ENCODE results near the gene GDPD5.
A peak's percentile ranks its signal among the peaks of the same experiment; 100 is the strongest.

GDPD5 gene

DNA sequence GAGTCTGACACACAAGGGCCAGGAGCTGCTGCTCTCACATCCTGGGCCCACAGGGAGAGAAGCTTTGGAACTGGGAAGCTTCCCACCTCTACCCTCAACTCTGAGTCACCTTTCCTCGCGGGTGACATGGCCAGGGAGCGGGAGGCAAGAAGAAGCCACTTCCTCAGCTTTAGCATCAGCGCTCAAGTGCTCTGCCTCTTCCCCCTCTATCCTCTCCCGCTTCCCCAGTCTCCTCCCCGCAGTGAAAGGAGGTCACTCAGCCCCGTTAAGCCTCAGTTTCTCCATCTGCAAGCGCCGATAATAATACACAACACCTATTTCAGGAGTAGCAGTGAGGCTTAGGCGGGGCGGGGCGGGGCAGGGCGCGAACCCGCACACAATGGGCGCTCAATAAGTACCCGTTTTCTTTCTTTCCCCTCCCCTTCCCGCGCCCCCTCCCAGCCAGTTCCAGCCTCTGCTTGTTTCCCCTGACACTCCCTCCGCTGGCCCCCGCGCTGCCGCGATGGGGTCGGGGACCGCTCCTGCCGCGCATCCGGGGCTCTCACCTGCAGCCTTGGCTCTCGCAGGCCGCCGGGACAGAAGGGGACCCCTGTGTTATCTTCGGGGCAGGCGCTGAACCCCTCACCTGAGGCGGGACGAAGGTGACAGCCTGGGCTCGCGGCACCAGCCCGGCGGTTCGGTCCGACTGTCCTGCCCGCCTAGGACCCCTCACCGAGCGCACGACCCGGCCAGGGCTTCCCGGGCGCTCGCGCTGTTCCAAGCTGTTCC, 892 bp downstream of the GDPD5 start:
- Histone ChIP-seq H3K9me3 (ENCODE audit: control insufficient read depth, low read length) (no peaks in the 10 kb centered on the region), H3K27ac (ENCODE audit: low read length, poor library complexity, severe bottlenecking) (no peak overlapping the region), H3K14ac (ENCODE audit: low read length in 2 of 2) (peak overlapping the region in 1 of 2 experiments; percentile 71), H2BK12ac (ENCODE audit: low read length in 2 of 2) (peak overlapping the region in 1 of 2 experiments; percentile 6), H3K9ac (ENCODE audit: low read length) (peak overlapping the region; percentile 66), H3K4me2 (ENCODE audit: low read length, poor library complexity, severe bottlenecking) (peak overlapping the region; percentile 95), H2AFZ (ENCODE audit: low read depth, low read length) (peak overlapping the region; percentile 29), H3K79me1 (replicated peaks; ENCODE audit: low read length, poor library complexity, severe bottlenecking) (no peaks in the 10 kb centered on the region), H3K18ac (ENCODE audit: low read depth in 1 of 2, low read length in 2 of 2) (peak overlapping the region in 1 of 2 experiments; percentile 80), H2AK5ac (ENCODE audit: low read length, severe bottlenecking) (no peak overlapping the region), H3K4me3 (ENCODE audit: insufficient read depth in 1 of 2, low read depth in 1 of 2, low read length in 2 of 2) (peak overlapping the region; percentile 67 to 83), H4K8ac (ENCODE audit: low read length) (no peak overlapping the region), H2BK5ac (ENCODE audit: low read depth, low read length, poor library complexity, severe bottlenecking) (no peak overlapping the region), H3K4ac (ENCODE audit: low read depth in 1 of 2, low read length in 2 of 2) (no peak overlapping the region), H3K23ac (ENCODE audit: low read length in 2 of 2) (peak overlapping the region in 1 of 2 experiments; percentile 51), H3K36me3 (ENCODE audit: control insufficient read depth in 1 of 2, insufficient read depth in 2 of 2, low read depth in 1 of 2, low read length in 2 of 2) (no peaks in the 10 kb centered on the region), H2BK15ac (ENCODE audit: low read depth, poor library complexity, severe bottlenecking) (peak overlapping the region; percentile 17), H3K4me1 (ENCODE audit: control insufficient read depth, insufficient read depth, low read depth, low read length) (peaks cover 16% of the 10 kb centered on the region), H3K27me3 (ENCODE audit: control insufficient read depth in 1 of 2, insufficient read depth in 1 of 2, low read length in 2 of 2) (peaks cover 23 to 34% of the 10 kb centered on the region in 2 experiments), H4K91ac (ENCODE audit: low read length) (no peak overlapping the region), H2BK120ac (ENCODE audit: low read depth, low read length) (no peak overlapping the region)
- 2% methylated on average over 50 of the region's 51 CpGs for WGBS
- DNase-seq: no peak

DNA sequence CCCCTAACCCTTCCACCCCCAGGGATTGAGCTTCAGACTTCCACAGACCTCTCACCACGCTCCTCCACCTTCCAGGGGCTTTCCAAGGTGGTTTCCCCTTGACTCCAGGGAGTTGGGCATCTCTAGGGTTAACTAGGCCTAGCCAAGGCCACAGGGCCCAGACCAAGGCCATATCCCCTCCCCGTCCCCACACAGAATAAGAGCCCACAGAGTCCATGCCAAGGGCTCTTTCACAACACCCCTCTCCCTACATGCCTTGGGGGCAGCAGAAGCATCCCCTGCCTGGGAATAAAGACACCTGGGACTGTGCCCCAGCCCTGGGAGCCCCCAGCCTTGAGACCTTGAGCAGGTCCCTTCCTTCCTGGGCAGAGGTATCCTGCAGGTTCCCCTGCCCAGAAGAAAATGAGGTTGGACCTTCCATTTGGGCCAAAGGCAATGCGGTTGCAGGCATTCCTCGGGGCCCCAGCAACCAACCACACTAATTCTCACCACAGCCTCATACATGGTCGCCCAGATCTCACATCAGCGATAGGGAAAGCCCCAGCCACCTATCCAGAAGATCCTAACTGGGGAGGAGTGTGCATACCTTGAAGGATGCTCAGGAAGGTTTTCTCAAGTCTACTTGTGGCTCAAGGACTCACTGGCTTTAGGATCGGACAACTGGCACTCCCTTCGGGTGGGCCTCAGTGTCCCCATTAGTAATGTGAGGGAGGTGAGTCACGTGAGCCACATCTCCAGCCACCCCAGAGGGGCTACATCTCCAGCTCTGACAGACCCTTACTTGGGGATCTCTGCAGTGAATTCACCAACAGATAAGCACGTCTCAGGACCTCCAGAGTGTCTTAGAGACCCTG, 1.7 kb downstream of the GDPD5 start:
- Histone ChIP-seq H3K9ac (ENCODE audit: low read length) (no peak overlapping the region), H3K4me2 (ENCODE audit: low read length, poor library complexity, severe bottlenecking) (no peak overlapping the region), H4K91ac (ENCODE audit: low read length) (no peak overlapping the region), H2BK12ac (ENCODE audit: low read length in 2 of 2) (no peak overlapping the region), H3K4ac (ENCODE audit: low read depth in 1 of 2, low read length in 2 of 2) (no peak overlapping the region), H3K79me1 (replicated peaks; ENCODE audit: low read length, poor library complexity, severe bottlenecking) (no peaks in the 10 kb centered on the region), H3K27ac (ENCODE audit: low read length, poor library complexity, severe bottlenecking) (no peak overlapping the region), H3K23ac (ENCODE audit: low read length in 2 of 2) (no peak overlapping the region), H2BK15ac (ENCODE audit: low read depth, poor library complexity, severe bottlenecking) (no peak overlapping the region), H2BK120ac (ENCODE audit: low read depth, low read length) (no peak overlapping the region), H3K18ac (ENCODE audit: low read depth in 1 of 2, low read length in 2 of 2) (no peak overlapping the region), H2AFZ (ENCODE audit: low read depth, low read length) (no peak overlapping the region), H3K4me1 (ENCODE audit: control insufficient read depth, insufficient read depth, low read depth, low read length) (peaks cover 16% of the 10 kb centered on the region), H3K14ac (ENCODE audit: low read length in 2 of 2) (no peak overlapping the region), H2BK5ac (ENCODE audit: low read depth, low read length, poor library complexity, severe bottlenecking) (no peak overlapping the region), H3K4me3 (ENCODE audit: insufficient read depth in 1 of 2, low read depth in 1 of 2, low read length in 2 of 2) (peak overlapping the region in 1 of 2 experiments; percentile 83), H4K8ac (ENCODE audit: low read length) (no peak overlapping the region), H3K27me3 (ENCODE audit: control insufficient read depth in 1 of 2, insufficient read depth in 1 of 2, low read length in 2 of 2) (peaks cover 19 to 30% of the 10 kb centered on the region in 2 experiments), H3K36me3 (ENCODE audit: control insufficient read depth in 1 of 2, insufficient read depth in 2 of 2, low read depth in 1 of 2, low read length in 2 of 2) (no peaks in the 10 kb centered on the region), H3K9me3 (ENCODE audit: control insufficient read depth, low read length) (no peaks in the 10 kb centered on the region), H2AK5ac (ENCODE audit: low read length, severe bottlenecking) (no peak overlapping the region)
- 76% methylated on average over 6 of the region's 10 CpGs for WGBS
- DNase-seq: no peak

DNA sequence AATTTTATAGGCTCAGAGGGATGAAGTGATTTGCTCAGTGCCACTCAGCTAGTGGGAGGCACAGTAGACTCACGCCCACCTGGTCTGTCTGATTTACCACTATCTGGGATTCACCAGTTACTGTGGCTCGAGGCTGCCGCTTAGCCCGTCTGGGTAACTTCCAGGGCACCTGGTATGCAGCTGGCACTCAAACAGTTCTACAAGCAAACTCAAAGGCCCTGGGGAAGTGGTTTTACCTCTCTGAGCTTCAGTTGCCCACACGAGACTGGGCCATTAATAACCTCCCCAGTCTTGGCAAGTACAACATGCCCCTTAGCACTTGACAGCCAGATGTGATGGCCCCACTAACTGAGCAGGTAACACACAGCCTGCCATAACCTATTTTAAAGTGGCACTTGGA, 2.6 kb downstream of the GDPD5 start:
- Histone ChIP-seq H3K9ac (ENCODE audit: low read length) (no peak overlapping the region), H3K4me2 (ENCODE audit: low read length, poor library complexity, severe bottlenecking) (no peak overlapping the region), H3K79me1 (replicated peaks; ENCODE audit: low read length, poor library complexity, severe bottlenecking) (no peaks in the 10 kb centered on the region), H2BK120ac (ENCODE audit: low read depth, low read length) (no peak overlapping the region), H2AK5ac (ENCODE audit: low read length, severe bottlenecking) (no peak overlapping the region), H3K18ac (ENCODE audit: low read depth in 1 of 2, low read length in 2 of 2) (no peak overlapping the region), H3K23ac (ENCODE audit: low read length in 2 of 2) (no peak overlapping the region), H3K9me3 (ENCODE audit: control insufficient read depth, low read length) (no peaks in the 10 kb centered on the region), H4K8ac (ENCODE audit: low read length) (no peak overlapping the region), H2BK15ac (ENCODE audit: low read depth, poor library complexity, severe bottlenecking) (no peak overlapping the region), H3K27me3 (ENCODE audit: control insufficient read depth in 1 of 2, insufficient read depth in 1 of 2, low read length in 2 of 2) (peaks cover 16 to 30% of the 10 kb centered on the region in 2 experiments), H3K4ac (ENCODE audit: low read depth in 1 of 2, low read length in 2 of 2) (no peak overlapping the region), H2AFZ (ENCODE audit: low read depth, low read length) (no peak overlapping the region), H2BK12ac (ENCODE audit: low read length in 2 of 2) (no peak overlapping the region), H2BK5ac (ENCODE audit: low read depth, low read length, poor library complexity, severe bottlenecking) (no peak overlapping the region), H3K27ac (ENCODE audit: low read length, poor library complexity, severe bottlenecking) (no peak overlapping the region), H3K14ac (ENCODE audit: low read length in 2 of 2) (no peak overlapping the region), H4K91ac (ENCODE audit: low read length) (no peak overlapping the region), H3K36me3 (ENCODE audit: control insufficient read depth in 1 of 2, insufficient read depth in 2 of 2, low read depth in 1 of 2, low read length in 2 of 2) (no peaks in the 10 kb centered on the region), H3K4me1 (ENCODE audit: control insufficient read depth, insufficient read depth, low read depth, low read length) (peaks cover 10% of the 10 kb centered on the region), H3K4me3 (ENCODE audit: insufficient read depth in 1 of 2, low read depth in 1 of 2, low read length in 2 of 2) (no peak overlapping the region)
- DNase-seq: no peak
- 85% methylated on average over 5 of the region's 5 CpGs for WGBS
